ENCODE measurements around the gene EFHD2. TPM values are rescaled to one million over a fixed set of nuclear protein-coding genes. Genes with fewer than 3 reads are reported as not detected.

The EFHD2 gene
- total and polyA plus RNA-seq, 2 of the 8 experiments (the other 6 are each of a cell fraction or from before 2014, with no cell fraction given): 24.4 to 25.1 TPM

DNA sequence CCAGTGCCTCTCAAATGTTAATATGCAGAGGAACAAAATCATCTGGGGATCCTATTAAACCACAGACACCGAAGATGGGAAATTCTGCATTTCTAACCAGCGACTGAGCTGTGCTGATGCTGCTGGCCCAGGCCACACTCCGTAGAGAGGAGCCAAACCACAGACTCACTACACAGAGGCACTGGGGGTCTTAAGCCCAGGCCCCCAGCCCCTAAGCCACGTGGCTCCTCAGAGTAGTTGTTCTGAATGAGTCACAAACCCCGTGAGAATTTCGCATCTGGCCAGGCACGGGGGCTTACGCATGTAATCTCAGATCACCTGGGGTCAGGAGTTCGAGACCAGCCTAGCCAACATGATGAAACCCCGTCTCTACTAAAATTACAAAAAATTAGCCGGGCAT lies 44.0 kb downstream of the EFHD2 start (continued):
- no peak for TF ChIP-seq CREB1 (IDR thresholded peaks at IDR 0.05)
- no peak for TF ChIP-seq SP2 (IDR thresholded peaks at IDR 0.05; ENCODE audit: low read length)

Measured in H1 (cell line).